T-helper 1 cell treated with Interleukin-12 subunit alpha and Interleukin-12 subunit beta and Interleukin-4 antibody, amounts not matched to agents 30 ng/mL and 1 ng/mL, for 36 hours (primary cell): ENCODE data around the gene NFASC. TPM values are rescaled to one million over a fixed set of nuclear protein-coding genes. Genes with fewer than 3 reads are reported as not detected.

ENCODE experiments used
- intact Hi-C: fragments of 100-400 bp; cut with micrococcal nuclease; formaldehyde crosslinking; loops from one replicate; pipeline ENCODE4 v1.15.1; 2024
- total RNA-seq: library from RNA; stranded (reverse); gene quantifications from 2 replicates; pipeline ENCODE4 v1.2.3, GENCODE V29; 2022

NFASC gene
- total RNA-seq, 1 donor from 2014 or later = 0.20 TPM

GRCh38 chr1:204887846-204888245 lies 17.2 kb downstream of the NFASC start:
- intact Hi-C loops = no loop called here

GRCh38 chr1:204888294-204888693 lies 17.6 kb downstream of the NFASC start:
- intact Hi-C loops = no loop called here

- intact Hi-C loops = no loop called here
These were observed 19.2 kb downstream of the NFASC start for GRCh38 chr1:204889681-204890383.

GRCh38 chr1:204891860-204892259 lies 21.2 kb downstream of the NFASC start:
- intact Hi-C loops = no loop called here

- intact Hi-C loops = no loop called here
These were observed 23.4 kb downstream of the NFASC start for GRCh38 chr1:204894031-204894430.

GRCh38 chr1:204894606-204895005 lies 23.9 kb downstream of the NFASC start:
- intact Hi-C loops = no loop called here

GRCh38 chr1:204896023-204896422 lies 25.4 kb downstream of the NFASC start:
- intact Hi-C loops = no loop called here

- intact Hi-C loops = no loop called here
These were observed 26.3 kb downstream of the NFASC start for GRCh38 chr1:204896787-204897469.

- intact Hi-C loops = no loop called here
These were observed 30.1 kb downstream of the NFASC start for GRCh38 chr1:204900721-204901120.

- intact Hi-C loops = no loop called here
These were observed 32.0 kb downstream of the NFASC start for GRCh38 chr1:204902671-204903070.

GRCh38 chr1:204904228-204904810 lies 33.7 kb downstream of the NFASC start:
- intact Hi-C loops = no loop called here

- intact Hi-C loops = no loop called here
These were observed 38.4 kb downstream of the NFASC start for GRCh38 chr1:204909109-204909508.

- intact Hi-C loops = no loop called here
These were observed 45.3 kb downstream of the NFASC start for GRCh38 chr1:204915861-204916495.

GRCh38 chr1:204917802-204918201 lies 47.1 kb downstream of the NFASC start:
- intact Hi-C loops = no loop called here

GRCh38 chr1:204920511-204920910 lies 49.8 kb downstream of the NFASC start:
- intact Hi-C loops = no loop called here

- intact Hi-C loops = no loop called here
These were observed 50.3 kb downstream of the NFASC start for GRCh38 chr1:204920967-204921366.

- intact Hi-C loops = no loop called here
These were observed 51.3 kb downstream of the NFASC start for GRCh38 chr1:204921855-204922516.

- intact Hi-C loops = no loop called here
These were observed 52.5 kb downstream of the NFASC start for GRCh38 chr1:204923201-204923600.

GRCh38 chr1:204923626-204924012 lies 53.0 kb downstream of the NFASC start:
- intact Hi-C loops = no loop called here

GRCh38 chr1:204924013-204924759 lies 53.5 kb downstream of the NFASC start:
- intact Hi-C loops = no loop called here

GRCh38 chr1:204925701-204926100 lies 55.0 kb downstream of the NFASC start:
- intact Hi-C loops = no loop called here
